Coronary artery (tissue), 2 donors: ENCODE results near the gene NEK2.
"Not testable (repeated sequence)": the region's sequence is repeated elsewhere in the genome, so short reads cannot be mapped to it uniquely, and the experiment has no call there.

ENCODE experiments used
- DNase-seq: peaks from one replicate; pipeline ENCODE4 v3.0.0-alpha.2; 2017; ENCODE audit warnings: low spot score
- H3K27ac ChIP-seq, 2 donors: fragments of 200-600 bp; sonication (generic); one replicate each; pipeline ENCODE4 v1.5.1; 2016 to 2019
- H3K4me3 ChIP-seq: fragments of 200-600 bp; sonication (generic); 2 replicates; pipeline ENCODE4 v1.5.1; 2016; ENCODE audit warnings: mild to moderate bottlenecking, moderate library complexity
- CTCF ChIP-seq: fragments of 200-600 bp; sonication (generic); IDR thresholded peaks from one replicate; pipeline ENCODE4 v1.5.1; 2019; ENCODE audit warnings: antibody characterized with exemption

The NEK2 gene

GRCh38 chr1:211703812-211704537 lies 28.6 kb upstream of the NEK2 start:
- Histone ChIP-seq H3K4me3 (no peak overlapping the region), H3K27ac (no peak overlapping the region)
- no peak for DNase-seq
- no peak for TF ChIP-seq CTCF

- no peak overlapping the region for H3K27ac ChIP-seq
- H3K4me3 ChIP-seq, result no peak overlapping the region
- no peak for DNase-seq
- TF ChIP-seq CTCF, result no peak
Measured at GRCh38 chr1:211701733-211702132, 26.3 kb upstream of the NEK2 start.

GRCh38 chr1:211699059-211699458 lies 23.6 kb upstream of the NEK2 start:
- no peak overlapping the region for H3K27ac ChIP-seq
- no peak for DNase-seq
- H3K4me3 ChIP-seq, result peak overlapping the region; percentile 56
- TF ChIP-seq CTCF, result no peak

- TF ChIP-seq CTCF, result peak; percentile 69
- DNase-seq, result no peak
- Histone ChIP-seq H3K27ac (no peak overlapping the region), H3K4me3 (peak overlapping the region; percentile 56)
Measured at GRCh38 chr1:211698161-211699026, 23.0 kb upstream of the NEK2 start.

- Histone ChIP-seq H3K4me3 (no peak overlapping the region), H3K27ac (no peak overlapping the region)
- TF ChIP-seq CTCF, result no peak
- no peak for DNase-seq
Measured at GRCh38 chr1:211697356-211697755, 21.9 kb upstream of the NEK2 start.

GRCh38 chr1:211695135-211695816 lies 19.9 kb upstream of the NEK2 start:
- no peak overlapping the region for H3K27ac ChIP-seq
- no peak for TF ChIP-seq CTCF
- no peak for DNase-seq
- no peak overlapping the region for H3K4me3 ChIP-seq

GRCh38 chr1:211693911-211694310 lies 18.5 kb upstream of the NEK2 start:
- H3K4me3 ChIP-seq, H3K27ac ChIP-seq, DNase-seq: not testable (repeated sequence)
